Esophagus muscularis mucosa (tissue), 4 donors: ENCODE data around the gene CDK19. TPM values are rescaled to one million over a fixed set of nuclear protein-coding genes. Genes with fewer than 3 reads are reported as not detected.

Source experiments
- DNase-seq: peaks from one replicate; pipeline ENCODE4 v3.0.0-alpha.2; 2017; ENCODE audit errors: extremely low spot score
- H3K27ac ChIP-seq, 4 donors: fragments of 200-600 bp; sonication (generic); replicated peaks in 1 of 4; 1 replicate in 3 of 4; 2 replicates in 1 of 4; pipeline ENCODE4 v1.5.1; 2016 to 2019; ENCODE audit warnings: mild to moderate bottlenecking in 1 of 4
- H3K27me3 ChIP-seq, 4 donors: fragments of 200-600 bp; sonication (generic); one replicate each; pipeline versions ENCODE4 v1.5.1 to v1.6.0; 2016 to 2019
- H3K36me3 ChIP-seq, 4 donors: fragments of 200-600 bp; sonication (generic); one replicate each; pipeline ENCODE4 v1.5.1; 2016 to 2019
- H3K4me1 ChIP-seq, 4 donors: fragments of 200-600 bp; sonication (generic); one replicate each; pipeline ENCODE4 v1.5.1; 2016 to 2019
- H3K4me3 ChIP-seq, 4 donors: fragments of 200-600 bp; sonication (generic); 1 replicate in 2 of 4; 2 replicates in 2 of 4; pipeline ENCODE4 v1.5.1; 2016 to 2019; ENCODE audit warnings: mild to moderate bottlenecking in 4 of 4, moderate library complexity in 1 of 4
- H3K9me3 ChIP-seq, 4 donors: fragments of 200-600 bp; sonication (generic); 1 replicate in 3 of 4; 2 replicates in 1 of 4; pipeline ENCODE4 v1.5.1; 2016 to 2019
- EP300 ChIP-seq: sonication (generic); formaldehyde crosslinking; IDR thresholded peaks from one replicate; pipeline ENCODE4 v1.6.1; 2017; ENCODE audit warnings: antibody characterized with exemption
- POLR2A ChIP-seq: fragments of 450-650 bp; IDR thresholded peaks from one replicate; pipeline ENCODE4 v1.6.1; 2017; ENCODE audit warnings: antibody characterized with exemption, moderate library complexity, mild to moderate bottlenecking, low read depth
- POLR2AphosphoS5 ChIP-seq, 2 donors: sonication (generic); formaldehyde crosslinking; IDR thresholded peaks; one replicate each; pipeline ENCODE4 v1.6.1; 2017; ENCODE audit warnings: antibody characterized with exemption in 2 of 2
- WGBS: methylation state at CpG from one replicate; pipeline ENCODE4 v1.1.5; 2018; 5-methylcytosine and 5-hydroxymethylcytosine counted together
- intact Hi-C: fragments of 100-400 bp; cut with DNase I; formaldehyde crosslinking; loops from one replicate; pipeline ENCODE4 v1.15.1; 2023
- total RNA-seq, 4 donors: library from RNA; depleted of rRNA; stranded (reverse); fragments of >200 nt; gene quantifications; one replicate each; pipeline versions ENCODE4 v1.1.0 to v1.2.1, GENCODE V29; 2016
- TF ChIP-seq, protein P1 (sequence below), 3 experiments: fragments of 200-600 bp in 2 of 3; fragments of 450-650 bp in 1 of 3; sonication (generic) in 2 of 3; IDR thresholded peaks; one replicate each; pipeline ENCODE4 v1.5.1; 2017 to 2019; ENCODE audit warnings: antibody characterized with exemption in 3 of 3, mild to moderate bottlenecking in 2 of 3, moderate library complexity in 1 of 3

The CDK19 gene
- total RNA-seq, 4 donors from 2014 or later: 12.0 to 15.0 (median 13.6) TPM

DNA sequence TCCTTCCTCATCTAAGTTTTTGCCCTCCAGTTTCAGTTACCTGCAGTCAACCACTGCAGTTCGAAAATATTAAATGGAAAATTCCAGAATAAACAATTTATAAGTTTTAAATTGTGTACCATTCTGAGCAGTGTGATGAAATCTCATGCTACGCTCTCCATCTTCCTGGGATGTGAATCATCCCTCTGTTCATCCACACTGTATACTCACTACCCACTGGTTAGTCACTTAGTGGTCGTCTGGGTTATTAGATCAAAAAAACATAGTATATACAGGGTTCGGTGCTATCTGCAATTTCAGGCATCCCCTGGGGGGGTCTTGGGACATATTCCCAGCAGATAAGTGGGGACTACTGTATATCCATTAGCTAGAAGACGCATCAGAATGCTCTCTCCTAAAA lies 186.9 kb downstream of the CDK19 start:
- Histone ChIP-seq H3K4me3 (no peak overlapping the region), H3K9me3 (no peaks in the 10 kb centered on the region), H3K27me3 (no peaks in the 10 kb centered on the region), H3K4me1 (no peaks in the 10 kb centered on the region), H3K36me3 (peaks cover 0 to 17% (median 0%) of the 10 kb centered on the region in 4 donors), H3K27ac (no peak overlapping the region)
- DNase-seq: no peak
- WGBS: 91% methylated on average over 5 of the region's 5 CpGs
- intact Hi-C loops: no loop called here
- TF ChIP-seq POLR2AphosphoS5 (IDR thresholded peaks at IDR 0.05) (no peak), EP300 (no peak), POLR2A (no peak)
- TF ChIP-seq, protein P1, sequence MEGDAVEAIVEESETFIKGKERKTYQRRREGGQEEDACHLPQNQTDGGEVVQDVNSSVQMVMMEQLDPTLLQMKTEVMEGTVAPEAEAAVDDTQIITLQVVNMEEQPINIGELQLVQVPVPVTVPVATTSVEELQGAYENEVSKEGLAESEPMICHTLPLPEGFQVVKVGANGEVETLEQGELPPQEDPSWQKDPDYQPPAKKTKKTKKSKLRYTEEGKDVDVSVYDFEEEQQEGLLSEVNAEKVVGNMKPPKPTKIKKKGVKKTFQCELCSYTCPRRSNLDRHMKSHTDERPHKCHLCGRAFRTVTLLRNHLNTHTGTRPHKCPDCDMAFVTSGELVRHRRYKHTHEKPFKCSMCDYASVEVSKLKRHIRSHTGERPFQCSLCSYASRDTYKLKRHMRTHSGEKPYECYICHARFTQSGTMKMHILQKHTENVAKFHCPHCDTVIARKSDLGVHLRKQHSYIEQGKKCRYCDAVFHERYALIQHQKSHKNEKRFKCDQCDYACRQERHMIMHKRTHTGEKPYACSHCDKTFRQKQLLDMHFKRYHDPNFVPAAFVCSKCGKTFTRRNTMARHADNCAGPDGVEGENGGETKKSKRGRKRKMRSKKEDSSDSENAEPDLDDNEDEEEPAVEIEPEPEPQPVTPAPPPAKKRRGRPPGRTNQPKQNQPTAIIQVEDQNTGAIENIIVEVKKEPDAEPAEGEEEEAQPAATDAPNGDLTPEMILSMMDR (IDR thresholded peaks at IDR 0.05): no peak

GRCh38 chr6:110626442-110626841 lies 188.8 kb downstream of the CDK19 start:
- peaks cover 0 to 31% (median 13%) of the 10 kb centered on the region in 4 donors for H3K36me3 ChIP-seq
- no peaks in the 10 kb centered on the region for H3K4me1 ChIP-seq
- no peaks in the 10 kb centered on the region for H3K9me3 ChIP-seq
- H3K27ac ChIP-seq: no peak overlapping the region
- no peaks in the 10 kb centered on the region for H3K27me3 ChIP-seq
- no peak for DNase-seq
- intact Hi-C loops: no loop called here
- TF ChIP-seq, protein P1 (IDR thresholded peaks at IDR 0.05): no peak
- no peak for TF ChIP-seq POLR2A
- TF ChIP-seq POLR2AphosphoS5 (IDR thresholded peaks at IDR 0.05): no peak
- TF ChIP-seq EP300: no peak
- H3K4me3 ChIP-seq: no peak overlapping the region
- WGBS: 97% methylated on average over 1 of the region's 1 CpG

GRCh38 chr6:110625883-110626282 lies 189.4 kb downstream of the CDK19 start:
- TF ChIP-seq POLR2AphosphoS5 (IDR thresholded peaks at IDR 0.05) (no peak), POLR2A (no peak)
- TF ChIP-seq, protein P1 (IDR thresholded peaks at IDR 0.05): no peak
- WGBS: 84% methylated on average over 2 of the region's 2 CpGs
- Histone ChIP-seq H3K36me3 (peaks cover 0 to 36% (median 18%) of the 10 kb centered on the region in 4 donors), H3K9me3 (no peaks in the 10 kb centered on the region), H3K4me1 (no peaks in the 10 kb centered on the region), H3K27ac (no peak overlapping the region), H3K4me3 (no peak overlapping the region), H3K27me3 (no peaks in the 10 kb centered on the region)
- DNase-seq: no peak
- intact Hi-C loops: no loop called here

- DNase-seq: no peak
- intact Hi-C loops: no loop called here
These were observed 192.2 kb downstream of the CDK19 start for GRCh38 chr6:110622912-110623578.

More at GRCh38 chr6:110622912-110623578, 192.2 kb downstream of the CDK19 start:
- Histone ChIP-seq H3K36me3 (peaks cover 0 to 40% (median 20%) of the 10 kb centered on the region in 4 donors), H3K27ac (no peak overlapping the region), H3K27me3 (no peaks in the 10 kb centered on the region), H3K4me1 (peaks cover 0 to 15% (median 3%) of the 10 kb centered on the region in 4 donors), H3K9me3 (no peaks in the 10 kb centered on the region), H3K4me3 (no peak overlapping the region)
- TF ChIP-seq EP300 (no peak), POLR2A (no peak), POLR2AphosphoS5 (IDR thresholded peaks at IDR 0.05) (no peak)
- TF ChIP-seq, protein P1 (IDR thresholded peaks at IDR 0.05): no peak
- 97% methylated on average over 2 of the region's 2 CpGs for WGBS
